K562 (cell line): Measurements from ENCODE around the gene SLC19A2. TPM values are rescaled to one million over a fixed set of nuclear protein-coding genes. Genes with fewer than 3 reads are reported as not detected.
A peak's percentile ranks its signal among the peaks of the same experiment; 100 is the strongest.

Experiments
- ATAC-seq: fragments of 200-7000 bp; cut with Tn5 transposase; 3 replicates; pipeline ENCODE4 v1.9.1; 2020; ENCODE audit warnings: moderate library complexity
- BruUV-seq: library from RNA; stranded (reverse); fragments of 400-500 nt; replicated peaks from 2 replicates; lab custom pipeline; 2021; lab: Mats Ljungman, UMichigan
- CTCF ChIA-PET: fragments of 300-600 bp; formaldehyde crosslinking; extraction: SDS; loops from one replicate; lab custom pipeline; 2021; ENCODE audit warnings: low intra/inter-chr PET ratio; lab: Yijun Ruan, JAX
- POLR2A ChIA-PET: fragments of 300-600, 350-650 bp; sonication (Branson Sonifier 250); formaldehyde crosslinking; extraction: SDS; loops from one replicate; lab custom pipeline; 2021; ENCODE audit warnings: antibody characterized with exemption, inconsistent platforms; lab: Yijun Ruan, JAX
- DNase-seq, 4 experiments: peaks; one replicate each; pipeline versions ENCODE4 v3.0.0 to v3.0.0-alpha.2; 2011 to 2018; ENCODE audit warnings: low spot score in 3 of 4, mixed read lengths in 3 of 4; ENCODE audit errors: extremely low read depth in 1 of 4
- FAIRE-seq: peaks from 2 replicates; lab custom pipeline; 2011; peaks lifted over from hg19 to GRCh38; lab: Jason Lieb, UNC
- H2AFZ ChIP-seq: 2 replicates; pipeline ENCODE4 v1.6.0; 2011; ENCODE audit warnings: low read depth, low read length, control low read depth, inconsistent platforms
- H3K27ac ChIP-seq: fragments of 200-600 bp; 3 replicates; pipeline ENCODE4 v1.8.0; 2011; ENCODE audit warnings: low read depth, mild to moderate bottlenecking, control low read depth, inconsistent platforms, low read length, moderate library complexity, mixed read lengths; ENCODE audit errors: extremely low read depth
- H3K27me3 ChIP-seq, 2 experiments: fragments of 300-600 bp in 1 of 2; 2 replicates in 1 of 2; 3 replicates in 1 of 2; pipeline versions ENCODE4 v1.6.0 to v1.8.0; 2011; ENCODE audit warnings: inconsistent platforms in 2 of 2, low read length in 2 of 2, mild to moderate bottlenecking in 1 of 2, mixed read lengths in 1 of 2, moderate library complexity in 1 of 2; ENCODE audit not compliant: control insufficient read depth in 2 of 2, insufficient read depth in 2 of 2
- H3K36me3 ChIP-seq: fragments of 300-600 bp; 3 replicates; pipeline ENCODE4 v1.8.0; 2011; ENCODE audit warnings: mild to moderate bottlenecking, low read length, inconsistent platforms; ENCODE audit not compliant: control insufficient read depth, insufficient read depth
- H3K4me1 ChIP-seq, 2 experiments: fragments of 200-600 bp in 1 of 2; replicated peaks in 1 of 2; 2 replicates in 1 of 2; 3 replicates in 1 of 2; pipeline versions ENCODE4 v1.5.1 to v1.8.0; 2011; ENCODE audit warnings: inconsistent platforms in 2 of 2, low read length in 2 of 2, mild to moderate bottlenecking in 1 of 2, mixed read lengths in 1 of 2, moderate library complexity in 1 of 2; ENCODE audit not compliant: control insufficient read depth in 2 of 2, insufficient read depth in 2 of 2
- H3K4me2 ChIP-seq: 2 replicates; pipeline ENCODE4 v1.6.1; 2011; ENCODE audit warnings: low read length, control low read depth, inconsistent platforms, mixed read lengths; ENCODE audit not compliant: insufficient read depth
- H3K4me3 ChIP-seq: fragments of 200-600 bp; sonication (generic), shearing (Covaris generic); 2 replicates; pipeline ENCODE4 v1.5.1; 2016; ENCODE audit warnings: control low read depth, inconsistent platforms
- H3K79me2 ChIP-seq: fragments of 200-600 bp; 3 replicates; pipeline ENCODE4 v1.8.0; 2011; ENCODE audit warnings: low read length, inconsistent platforms; ENCODE audit not compliant: control insufficient read depth, insufficient read depth
- H3K9ac ChIP-seq, 2 experiments: 2 replicates each; pipeline versions ENCODE4 v1.6.0 to v1.6.1; 2011; ENCODE audit warnings: low read depth in 2 of 2, low read length in 2 of 2, control low read depth in 1 of 2, inconsistent platforms in 1 of 2, mild to moderate bottlenecking in 1 of 2, mixed read lengths in 1 of 2; ENCODE audit not compliant: insufficient read depth in 1 of 2
- H3K9me1 ChIP-seq: one replicate; pipeline ENCODE4 v1.6.0; 2011; ENCODE audit warnings: inconsistent platforms, mild to moderate bottlenecking, low read length, moderate library complexity; ENCODE audit not compliant: control insufficient read depth, insufficient read depth
- H3K9me3 ChIP-seq: replicated peaks from 2 replicates; pipeline ENCODE4 v1.5.1; 2011; ENCODE audit warnings: low read depth, low read length, inconsistent platforms; ENCODE audit not compliant: control insufficient read depth, insufficient read depth
- H4K20me1 ChIP-seq: replicated peaks from 2 replicates; pipeline ENCODE4 v1.6.1; 2011; ENCODE audit warnings: low read length, inconsistent platforms, mixed read lengths; ENCODE audit not compliant: control insufficient read depth, insufficient read depth
- CREM ChIP-seq: IDR thresholded peaks from 2 replicates; pipeline ENCODE4 v1.6.1; 2014; ENCODE audit warnings: antibody characterized with exemption, low read depth
- CSDE1 ChIP-seq, 2 experiments: fragments of 450-650 bp; IDR thresholded peaks; 2 replicates each; pipeline ENCODE4 v1.6.1; 2016; ENCODE audit warnings: mild to moderate bottlenecking in 1 of 2
- HDAC1 ChIP-seq, 2 experiments: fragments of 450-650 bp; IDR thresholded peaks; 2 replicates each; pipeline ENCODE4 v1.6.1; 2016 to 2017; ENCODE audit warnings: inconsistent platforms in 1 of 2, mild to moderate bottlenecking in 1 of 2, moderate library complexity in 1 of 2
- KDM4B ChIP-seq, 2 experiments: fragments of 450-650 bp in 1 of 2; sonication (generic) in 1 of 2; IDR thresholded peaks; 2 replicates each; pipeline ENCODE4 v1.6.1; 2016 to 2017; ENCODE audit warnings: borderline replicate concordance in 2 of 2, antibody characterized with exemption in 1 of 2, low read depth in 1 of 2, mild to moderate bottlenecking in 1 of 2
- MEF2D ChIP-seq: conservative IDR thresholded peaks from 2 replicates; pipeline ENCODE4 v1.6.1; 2016; ENCODE audit warnings: low read depth, missing genetic modification characterization, missing compliant biosample characterization
- MYNN ChIP-seq, 2 experiments: sonication (generic); formaldehyde crosslinking in 1 of 2; IDR thresholded peaks; 2 replicates each; pipeline versions ENCODE4 v1.5.0 to v1.6.1; 2016 to 2020; ENCODE audit warnings: antibody characterized with exemption in 1 of 2, missing genetic modification reagents in 1 of 2
- NFIC ChIP-seq: fragments of 450-650 bp; IDR thresholded peaks from 2 replicates; pipeline ENCODE4 v1.6.1; 2017; ENCODE audit warnings: mild to moderate bottlenecking, inconsistent platforms
- NONO ChIP-seq, 2 experiments: fragments of 200-400 bp in 1 of 2; fragments of 450-650 bp in 1 of 2; formaldehyde crosslinking in 1 of 2; IDR thresholded peaks; 2 replicates each; pipeline ENCODE4 v1.6.1; 2017; ENCODE audit warnings: low read depth in 2 of 2, mild to moderate bottlenecking in 2 of 2, moderate library complexity in 2 of 2, low read length in 1 of 2
- TGIF2 ChIP-seq: sonication (generic); formaldehyde crosslinking; IDR thresholded peaks from 2 replicates; pipeline ENCODE4 v1.8.1; 2022; ENCODE audit warnings: mild to moderate bottlenecking, missing genetic modification reagents, moderate library complexity
- ZNF146 ChIP-seq: IDR thresholded peaks from one replicate; pipeline ENCODE4 v1.6.1; 2018; ENCODE audit warnings: missing compliant biosample characterization; ENCODE audit not compliant: unreplicated experiment
- ZNF239 ChIP-seq: fragments of 250-450 bp; sonication (Bioruptor Pico); IDR thresholded peaks from 2 replicates; pipeline ENCODE4 v1.4.0; 2020; ENCODE audit warnings: mild to moderate bottlenecking
- ZNF79 ChIP-seq: fragments of 250-450 bp; sonication (Bioruptor Pico); IDR thresholded peaks from 2 replicates; pipeline ENCODE4 v1.4.0; 2020; ENCODE audit warnings: low read depth, mild to moderate bottlenecking, moderate library complexity
- WGBS: fragments of 100-300 bp; shearing (Covaris generic); methylation state at CpG from one replicate; pipeline ENCODE4 v1.1.6; 2016; ENCODE audit warnings: low coverage, mixed read lengths; ENCODE audit not compliant: insufficient coverage; ENCODE audit errors: missing lambda C conversion rate; 5-methylcytosine and 5-hydroxymethylcytosine counted together
- in situ Hi-C: fragments of 300-500 bp; cut with MboI; formaldehyde crosslinking; loops from 4 replicates; pipeline ENCODE4 v1.15.0; 2018; ENCODE audit warnings: inconsistent platforms, mixed read lengths
- intact Hi-C: fragments of 100-400 bp; cut with micrococcal nuclease; formaldehyde crosslinking; loops from 2 replicates; pipeline ENCODE4 v1.14.2; 2022
- polyA plus RNA-seq, 8 experiments: library from polyadenylated mRNA; depleted of rRNA in 4 of 8; stranded (reverse) in 5 of 8; unstranded in 3 of 8; fragments of >200 nt; fragmentation: Nextera tagmentation in 2 of 8; fragmentation: Illumina TruSeq in 1 of 8; extraction: Ambion mirVana in 2 of 8; extraction: Trizol in 1 of 8; gene quantifications; 2 replicates each; pipeline versions ENCODE4 v1.2.1 to v1.2.3, GENCODE V29; 2011 to 2014; ENCODE audit warnings: inconsistent platforms in 1 of 8, missing spikeins in 1 of 8
- total RNA-seq, 7 experiments: library from RNA; depleted of rRNA in 6 of 7; stranded (reverse); fragments of >200 nt in 6 of 7; fragmentation: Illumina TruSeq in 2 of 7; extraction: Trizol in 2 of 7; gene quantifications; 2 replicates each; pipeline versions ENCODE4 v1.2.1 to v1.2.3, GENCODE V29; 2011 to 2021; ENCODE audit warnings: low replicate concordance in 1 of 7
- TF ChIP-seq, protein P1 (sequence below): fragments of 250-450 bp; sonication (Bioruptor Pico); IDR thresholded peaks from 2 replicates; pipeline ENCODE4 v1.8.0; 2021; ENCODE audit warnings: moderate library complexity, mild to moderate bottlenecking, inconsistent platforms
- TF ChIP-seq, protein P2 (sequence below), 2 experiments: fragments of 450-650 bp in 1 of 2; sonication (generic) in 1 of 2; formaldehyde crosslinking in 1 of 2; IDR thresholded peaks; 2 replicates each; pipeline versions ENCODE4 v1.7.1 to v1.9.0; 2016 to 2022; ENCODE audit warnings: inconsistent platforms in 1 of 2, mild to moderate bottlenecking in 1 of 2, missing genetic modification reagents in 1 of 2

Gene SLC19A2
- total and polyA plus RNA-seq, 9 of the 15 experiments (the other 6 are each of a cell fraction or from before 2014, with no cell fraction given): 7.4 to 42.8 (median 19.2) TPM

GRCh38 chr1:169517558-169518186 is 31.9 kb upstream of the SLC19A2 start:
- intact Hi-C loops: no loop called here
- WGBS: 29% methylated on average over 2 of the region's 2 CpGs
- no peaks in the 10 kb centered on the region for H3K36me3 ChIP-seq
- BruUV-seq: no TSS peak
- H4K20me1 ChIP-seq: no peaks in the 10 kb centered on the region
- H3K27me3 ChIP-seq: no peaks in the 10 kb centered on the region
- H3K4me1 ChIP-seq: no peaks in the 10 kb centered on the region; a peak in 1 of 5 replicates
- no peak overlapping the region for H3K4me2 ChIP-seq
- ChIA-PET CTCF (no interaction called here), POLR2A (no interaction called here)
- no peak for DNase-seq
- no peaks in the 10 kb centered on the region for H3K9me1 ChIP-seq
- H3K9ac ChIP-seq: no peak overlapping the region
- no peak for FAIRE-seq
- H3K27ac ChIP-seq: no peak overlapping the region
- no peak overlapping the region for H2AFZ ChIP-seq
- ATAC-seq: no peak
- in situ Hi-C loops: no loop called here
- no peaks in the 10 kb centered on the region for H3K79me2 ChIP-seq
- no peak overlapping the region for H3K4me3 ChIP-seq
- H3K9me3 ChIP-seq: no peaks in the 10 kb centered on the region
- TF ChIP-seq ZNF146 (CRISPR knock-in tag): no peak
- TF ChIP-seq KDM4B (IDR thresholded peaks at IDR 0.05; ENCODE audit: borderline replicate concordance in 2 of 2, low read depth in 1 of 2): no peak
- TF ChIP-seq CSDE1 (IDR thresholded peaks at IDR 0.05): no peak
- TF ChIP-seq MYNN (IDR thresholded peaks at IDR 0.05): no peak
- TF ChIP-seq MYNN (CRISPR knock-in tag; IDR thresholded peaks at IDR 0.05): no peak
- TF ChIP-seq MEF2D (tag): no peak
- no peak for TF ChIP-seq HDAC1 (IDR thresholded peaks at IDR 0.05)
- TF ChIP-seq, protein P1, sequence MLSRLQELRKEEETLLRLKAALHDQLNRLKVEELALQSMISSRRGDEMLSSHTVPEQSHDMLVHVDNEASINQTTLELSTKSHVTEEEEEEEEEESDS (CRISPR knock-in tag): no peak
- 0 out of 2 replicates have a peak, but pooled peaks have one; percentile 20 for TF ChIP-seq NFIC
- no peak for TF ChIP-seq ZNF239 (CRISPR knock-in tag)
- no peak for TF ChIP-seq NONO (IDR thresholded peaks at IDR 0.05; ENCODE audit: low read depth in 2 of 2, low read length in 1 of 2)
- no peak for TF ChIP-seq ZNF79 (CRISPR knock-in tag)
- TF ChIP-seq, protein P2, sequence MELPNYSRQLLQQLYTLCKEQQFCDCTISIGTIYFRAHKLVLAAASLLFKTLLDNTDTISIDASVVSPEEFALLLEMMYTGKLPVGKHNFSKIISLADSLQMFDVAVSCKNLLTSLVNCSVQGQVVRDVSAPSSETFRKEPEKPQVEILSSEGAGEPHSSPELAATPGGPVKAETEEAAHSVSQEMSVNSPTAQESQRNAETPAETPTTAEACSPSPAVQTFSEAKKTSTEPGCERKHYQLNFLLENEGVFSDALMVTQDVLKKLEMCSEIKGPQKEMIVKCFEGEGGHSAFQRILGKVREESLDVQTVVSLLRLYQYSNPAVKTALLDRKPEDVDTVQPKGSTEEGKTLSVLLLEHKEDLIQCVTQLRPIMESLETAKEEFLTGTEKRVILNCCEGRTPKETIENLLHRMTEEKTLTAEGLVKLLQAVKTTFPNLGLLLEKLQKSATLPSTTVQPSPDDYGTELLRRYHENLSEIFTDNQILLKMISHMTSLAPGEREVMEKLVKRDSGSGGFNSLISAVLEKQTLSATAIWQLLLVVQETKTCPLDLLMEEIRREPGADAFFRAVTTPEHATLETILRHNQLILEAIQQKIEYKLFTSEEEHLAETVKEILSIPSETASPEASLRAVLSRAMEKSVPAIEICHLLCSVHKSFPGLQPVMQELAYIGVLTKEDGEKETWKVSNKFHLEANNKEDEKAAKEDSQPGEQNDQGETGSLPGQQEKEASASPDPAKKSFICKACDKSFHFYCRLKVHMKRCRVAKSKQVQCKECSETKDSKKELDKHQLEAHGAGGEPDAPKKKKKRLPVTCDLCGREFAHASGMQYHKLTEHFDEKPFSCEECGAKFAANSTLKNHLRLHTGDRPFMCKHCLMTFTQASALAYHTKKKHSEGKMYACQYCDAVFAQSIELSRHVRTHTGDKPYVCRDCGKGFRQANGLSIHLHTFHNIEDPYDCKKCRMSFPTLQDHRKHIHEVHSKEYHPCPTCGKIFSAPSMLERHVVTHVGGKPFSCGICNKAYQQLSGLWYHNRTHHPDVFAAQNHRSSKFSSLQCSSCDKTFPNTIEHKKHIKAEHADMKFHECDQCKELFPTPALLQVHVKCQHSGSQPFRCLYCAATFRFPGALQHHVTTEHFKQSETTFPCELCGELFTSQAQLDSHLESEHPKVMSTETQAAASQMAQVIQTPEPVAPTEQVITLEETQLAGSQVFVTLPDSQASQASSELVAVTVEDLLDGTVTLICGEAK (IDR thresholded peaks at IDR 0.05): peak; percentile 70
- TF ChIP-seq, protein P2 (CRISPR knock-in tag; IDR thresholded peaks at IDR 0.05): no peak
- no peak for TF ChIP-seq CREM
- TF ChIP-seq TGIF2 (CRISPR knock-in tag): no peak
